HEK293 (cell line): Measurements from ENCODE around the gene PHRF1.

Source experiments
- CTCF ChIA-PET: fragments of 350-600 bp; formaldehyde crosslinking; extraction: SDS; loops from one replicate; lab custom pipeline; 2021; ENCODE audit warnings: antibody characterized with exemption; lab: Yijun Ruan, JAX
- POLR2A ChIA-PET: fragments of 300-600 bp; formaldehyde crosslinking; extraction: SDS; loops from one replicate; lab custom pipeline; 2020; ENCODE audit warnings: antibody characterized with exemption, inconsistent platforms; lab: Yijun Ruan, JAX
- H3K27ac ChIP-seq: fragments of 200-500 bp; sonication (Bioruptor generic); 2 replicates; pipeline ENCODE4 v1.5.1; 2014; ENCODE audit warnings: low read depth, low read length, control low read depth, inconsistent platforms; ENCODE audit errors: extremely low read depth
- H3K36me3 ChIP-seq, 2 experiments: fragments of 200-500 bp in 1 of 2; sonication (Bioruptor generic) in 1 of 2; 1 replicate in 1 of 2; 2 replicates in 1 of 2; pipeline ENCODE4 v1.5.1; 2014 to 2017; ENCODE audit warnings: inconsistent platforms in 2 of 2, low read length in 2 of 2; ENCODE audit not compliant: control insufficient read depth in 2 of 2, insufficient read depth in 1 of 2
- H3K4me1 ChIP-seq: fragments of 200-500 bp; sonication (Bioruptor generic); 2 replicates; pipeline ENCODE4 v1.5.1; 2014; ENCODE audit warnings: mild to moderate bottlenecking, low read length, inconsistent platforms; ENCODE audit not compliant: control insufficient read depth, insufficient read depth
- H3K4me3 ChIP-seq: 2 replicates; pipeline ENCODE4 v1.5.1; 2011; ENCODE audit warnings: low read depth, mild to moderate bottlenecking, control low read depth, low read length, moderate library complexity
- H3K9me3 ChIP-seq: fragments of 200-500 bp; sonication (Bioruptor generic); 2 replicates; pipeline ENCODE4 v1.5.1; 2014; ENCODE audit warnings: low read depth, low read length, inconsistent platforms; ENCODE audit not compliant: control insufficient read depth, insufficient read depth
- EGR2 ChIP-seq: fragments of 450-650 bp; formaldehyde crosslinking; IDR thresholded peaks from 2 replicates; pipeline ENCODE4 v1.5.1; 2016; ENCODE audit warnings: low read depth, missing biosample characterization, missing genetic modification characterization
- GLI4 ChIP-seq: fragments of 450-650 bp; formaldehyde crosslinking; IDR thresholded peaks from 2 replicates; pipeline ENCODE4 v1.5.1; 2016; ENCODE audit warnings: missing biosample characterization, missing genetic modification characterization
- GLIS2 ChIP-seq: fragments of 450-650 bp; formaldehyde crosslinking; IDR thresholded peaks from 2 replicates; pipeline ENCODE4 v1.5.1; 2016; ENCODE audit warnings: missing biosample characterization, missing genetic modification characterization
- OSR2 ChIP-seq: fragments of 450-650 bp; formaldehyde crosslinking; IDR thresholded peaks from 2 replicates; pipeline ENCODE4 v1.5.1; 2016; ENCODE audit warnings: missing biosample characterization, missing genetic modification characterization
- WT1 ChIP-seq: fragments of 450-650 bp; formaldehyde crosslinking; IDR thresholded peaks from 2 replicates; pipeline ENCODE4 v1.5.1; 2016; ENCODE audit warnings: missing biosample characterization, missing genetic modification characterization
- ZFP69B ChIP-seq: fragments of 450-650 bp; formaldehyde crosslinking; IDR thresholded peaks from 2 replicates; pipeline ENCODE4 v1.5.1; 2016; ENCODE audit warnings: missing biosample characterization, missing genetic modification characterization
- ZNF146 ChIP-seq: fragments of 450-650 bp; formaldehyde crosslinking; IDR thresholded peaks from 2 replicates; pipeline ENCODE4 v1.5.1; 2016; ENCODE audit warnings: missing biosample characterization, missing genetic modification characterization
- ZNF19 ChIP-seq: fragments of 450-650 bp; formaldehyde crosslinking; IDR thresholded peaks from 2 replicates; pipeline ENCODE4; 2016; ENCODE audit warnings: missing biosample characterization, missing genetic modification characterization, low read depth
- ZNF23 ChIP-seq: fragments of 450-650 bp; formaldehyde crosslinking; IDR thresholded peaks from 2 replicates; pipeline ENCODE4 v1.5.1; 2016; ENCODE audit warnings: missing biosample characterization, missing genetic modification characterization, borderline replicate concordance
- ZNF335 ChIP-seq: fragments of 450-650 bp; formaldehyde crosslinking; conservative IDR thresholded peaks from 2 replicates; pipeline ENCODE4 v1.5.1; 2016; ENCODE audit warnings: missing biosample characterization, missing genetic modification characterization
- ZNF416 ChIP-seq: fragments of 450-650 bp; formaldehyde crosslinking; IDR thresholded peaks from 2 replicates; pipeline ENCODE4 v1.5.1; 2016; ENCODE audit warnings: missing biosample characterization, missing genetic modification characterization
- ZNF558 ChIP-seq: fragments of 450-650 bp; formaldehyde crosslinking; IDR thresholded peaks from 2 replicates; pipeline ENCODE4 v1.5.1; 2016; ENCODE audit warnings: missing biosample characterization, missing genetic modification characterization
- ZNF610 ChIP-seq: fragments of 450-650 bp; formaldehyde crosslinking; IDR thresholded peaks from 2 replicates; pipeline ENCODE4 v1.5.1; 2016; ENCODE audit warnings: missing biosample characterization, missing genetic modification characterization, borderline replicate concordance
- ZNF701 ChIP-seq: fragments of 450-650 bp; formaldehyde crosslinking; IDR thresholded peaks from 2 replicates; pipeline ENCODE4 v1.5.1; 2016; ENCODE audit warnings: missing biosample characterization, missing genetic modification characterization
- TF ChIP-seq, protein P1 (sequence below): fragments of 450-650 bp; formaldehyde crosslinking; IDR thresholded peaks from 2 replicates; pipeline ENCODE4 v1.5.1; 2017; ENCODE audit warnings: missing biosample characterization, missing genetic modification characterization
- TF ChIP-seq, protein P2 (sequence below): fragments of 450-650 bp; IDR thresholded peaks from 2 replicates; pipeline ENCODE4 v1.5.1; 2018; ENCODE audit warnings: missing biosample characterization, mild to moderate bottlenecking, missing genetic modification characterization
- TF ChIP-seq, protein P3 (sequence below): fragments of 450-650 bp; formaldehyde crosslinking; IDR thresholded peaks from 2 replicates; pipeline ENCODE4 v1.5.1; 2016; ENCODE audit warnings: missing biosample characterization, missing genetic modification characterization

Gene PHRF1

DNA sequence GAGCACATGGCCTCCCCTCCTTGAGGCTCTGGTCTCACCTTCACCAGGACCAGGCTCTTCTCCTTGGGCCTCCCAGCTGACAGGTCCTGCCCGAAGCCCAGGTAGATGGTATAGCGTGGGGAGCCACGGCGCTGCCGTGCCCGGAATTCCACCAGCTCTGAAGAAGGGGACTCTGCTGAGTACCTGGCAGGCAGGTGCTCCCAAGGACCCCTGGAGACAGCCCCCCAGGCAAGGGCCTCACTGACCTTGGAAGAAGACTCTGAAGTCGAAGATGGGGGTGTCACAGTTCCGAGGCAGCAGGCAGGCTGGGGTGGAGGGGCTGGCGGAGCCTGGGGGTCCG, 36.7 kb downstream of the PHRF1 start (continued):
- TF ChIP-seq ZNF23 (no peak), EGR2 (tag by site-specific recombination) (no peak), OSR2 (no peak)
- TF ChIP-seq, protein P1, sequence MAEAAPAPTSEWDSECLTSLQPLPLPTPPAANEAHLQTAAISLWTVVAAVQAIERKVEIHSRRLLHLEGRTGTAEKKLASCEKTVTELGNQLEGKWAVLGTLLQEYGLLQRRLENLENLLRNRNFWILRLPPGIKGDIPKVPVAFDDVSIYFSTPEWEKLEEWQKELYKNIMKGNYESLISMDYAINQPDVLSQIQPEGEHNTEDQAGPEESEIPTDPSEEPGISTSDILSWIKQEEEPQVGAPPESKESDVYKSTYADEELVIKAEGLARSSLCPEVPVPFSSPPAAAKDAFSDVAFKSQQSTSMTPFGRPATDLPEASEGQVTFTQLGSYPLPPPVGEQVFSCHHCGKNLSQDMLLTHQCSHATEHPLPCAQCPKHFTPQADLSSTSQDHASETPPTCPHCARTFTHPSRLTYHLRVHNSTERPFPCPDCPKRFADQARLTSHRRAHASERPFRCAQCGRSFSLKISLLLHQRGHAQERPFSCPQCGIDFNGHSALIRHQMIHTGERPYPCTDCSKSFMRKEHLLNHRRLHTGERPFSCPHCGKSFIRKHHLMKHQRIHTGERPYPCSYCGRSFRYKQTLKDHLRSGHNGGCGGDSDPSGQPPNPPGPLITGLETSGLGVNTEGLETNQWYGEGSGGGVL (tag by site-specific recombination): no peak

DNA sequence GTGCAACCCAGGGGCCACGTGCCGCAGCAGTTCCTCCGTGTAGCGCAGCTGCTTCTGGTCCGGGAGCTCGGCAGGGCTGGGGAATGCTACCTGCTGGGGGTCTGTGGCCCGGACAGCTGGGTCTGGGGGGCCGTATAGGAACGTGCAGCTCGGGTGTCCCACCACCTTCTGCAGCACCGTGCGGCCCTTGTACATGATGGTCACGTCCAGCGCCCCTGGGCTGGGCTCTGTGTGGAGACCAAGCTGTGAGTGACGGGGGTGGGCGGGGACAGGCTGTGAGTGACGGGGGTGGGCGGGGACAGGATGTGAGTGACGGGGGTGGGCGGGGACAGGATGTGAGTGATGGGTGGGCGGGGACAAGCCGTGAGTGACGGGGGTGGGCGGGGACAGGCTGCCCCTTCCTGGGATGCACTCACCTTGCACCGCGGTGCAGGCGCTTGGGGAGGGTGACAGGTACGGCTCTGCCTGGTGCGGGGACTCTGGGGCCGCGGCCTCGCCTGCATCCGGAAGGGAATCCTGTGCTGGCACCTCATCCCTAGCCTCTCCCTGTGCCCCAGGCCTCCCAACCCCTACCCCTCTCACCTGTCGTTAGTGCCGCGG, 37.2 kb downstream of the PHRF1 start:
- Histone ChIP-seq H3K4me1 (no peaks in the 10 kb centered on the region), H3K9me3 (no peaks in the 10 kb centered on the region), H3K36me3 (peaks cover 0 to 68% of the 10 kb centered on the region in 2 experiments; a peak in 1 of 3 replicates), H3K27ac (no peak overlapping the region), H3K4me3 (no peak overlapping the region)
- TF ChIP-seq ZNF19 (tag by site-specific recombination): no peak
- no peak for TF ChIP-seq ZNF610 (tag by site-specific recombination)
- TF ChIP-seq GLI4 (tag by site-specific recombination): no peak
- TF ChIP-seq, protein P2, sequence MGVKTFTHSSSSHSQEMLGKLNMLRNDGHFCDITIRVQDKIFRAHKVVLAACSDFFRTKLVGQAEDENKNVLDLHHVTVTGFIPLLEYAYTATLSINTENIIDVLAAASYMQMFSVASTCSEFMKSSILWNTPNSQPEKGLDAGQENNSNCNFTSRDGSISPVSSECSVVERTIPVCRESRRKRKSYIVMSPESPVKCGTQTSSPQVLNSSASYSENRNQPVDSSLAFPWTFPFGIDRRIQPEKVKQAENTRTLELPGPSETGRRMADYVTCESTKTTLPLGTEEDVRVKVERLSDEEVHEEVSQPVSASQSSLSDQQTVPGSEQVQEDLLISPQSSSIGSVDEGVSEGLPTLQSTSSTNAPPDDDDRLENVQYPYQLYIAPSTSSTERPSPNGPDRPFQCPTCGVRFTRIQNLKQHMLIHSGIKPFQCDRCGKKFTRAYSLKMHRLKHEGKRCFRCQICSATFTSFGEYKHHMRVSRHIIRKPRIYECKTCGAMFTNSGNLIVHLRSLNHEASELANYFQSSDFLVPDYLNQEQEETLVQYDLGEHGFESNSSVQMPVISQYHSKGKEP: no peak
- TF ChIP-seq ZNF416 (tag by site-specific recombination): no peak
- TF ChIP-seq WT1 (tag by site-specific recombination): no peak
- no peak for TF ChIP-seq ZNF701 (tag by site-specific recombination)
- no peak for TF ChIP-seq ZFP69B (tag by site-specific recombination)
- TF ChIP-seq, protein P3, sequence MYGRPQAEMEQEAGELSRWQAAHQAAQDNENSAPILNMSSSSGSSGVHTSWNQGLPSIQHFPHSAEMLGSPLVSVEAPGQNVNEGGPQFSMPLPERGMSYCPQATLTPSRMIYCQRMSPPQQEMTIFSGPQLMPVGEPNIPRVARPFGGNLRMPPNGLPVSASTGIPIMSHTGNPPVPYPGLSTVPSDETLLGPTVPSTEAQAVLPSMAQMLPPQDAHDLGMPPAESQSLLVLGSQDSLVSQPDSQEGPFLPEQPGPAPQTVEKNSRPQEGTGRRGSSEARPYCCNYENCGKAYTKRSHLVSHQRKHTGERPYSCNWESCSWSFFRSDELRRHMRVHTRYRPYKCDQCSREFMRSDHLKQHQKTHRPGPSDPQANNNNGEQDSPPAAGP (tag by site-specific recombination): no peak
- ChIA-PET CTCF (interaction anchor here (0.6 to 2.2 kb wide), 2 partner anchors 22 to 59 kb away, joined by 4 to 9 read pairs; no protein-coding TSS in a partner anchor), POLR2A (interaction anchor here (0.6 to 2.2 kb wide), 5 partner anchors 9 to 164 kb away, joined by 4 to 10 read pairs (median 5); partner anchors contain the start of genes GATD1 and PHRF1)

DNA sequence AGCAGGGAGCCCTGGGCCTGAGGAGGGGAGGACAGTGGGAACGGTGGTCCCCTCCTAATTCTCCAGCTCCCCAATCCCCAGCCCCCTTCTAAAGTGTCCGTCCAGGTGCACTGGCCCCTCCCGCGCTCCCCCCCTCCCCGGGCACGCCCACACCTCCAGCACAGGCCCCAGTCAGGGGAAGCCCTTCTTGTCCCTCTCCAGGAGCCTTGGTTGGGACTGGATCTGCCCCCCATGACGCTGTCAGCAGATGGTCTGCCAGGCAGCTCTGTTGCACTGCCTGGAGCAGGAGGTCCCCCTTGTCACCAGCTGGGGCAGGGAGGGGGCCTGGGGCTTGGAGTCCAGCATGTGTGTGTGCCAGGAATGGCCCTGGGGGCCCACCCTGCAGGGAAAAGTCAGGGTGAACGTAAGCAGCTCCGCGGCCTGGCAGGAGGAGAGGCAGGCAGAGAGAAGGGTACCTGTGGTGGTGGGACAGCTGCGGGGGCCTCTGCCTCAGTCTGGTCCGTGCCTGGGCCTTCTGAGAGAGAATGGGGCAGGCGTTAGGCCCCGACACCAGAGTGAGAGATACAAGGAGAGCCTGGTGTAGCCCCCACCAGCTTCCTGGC, 37.9 kb downstream of the PHRF1 start:
- Histone ChIP-seq H3K9me3 (no peaks in the 10 kb centered on the region), H3K4me3 (no peak overlapping the region), H3K36me3 (peaks cover 0 to 64% of the 10 kb centered on the region in 2 experiments; a peak in 1 of 3 replicates), H3K4me1 (no peaks in the 10 kb centered on the region), H3K27ac (no peak overlapping the region)
- ChIA-PET POLR2A (interaction anchor here (1.1 to 2.2 kb wide), 4 partner anchors 9 to 163 kb away, joined by 4 to 10 read pairs (median 5); partner anchors contain the start of genes GATD1 and PHRF1), CTCF (no interaction called here)
- TF ChIP-seq ZNF335 (tag by site-specific recombination) (no peak), ZNF558 (tag by site-specific recombination) (no peak), ZNF146 (tag by site-specific recombination) (no peak), GLIS2 (tag by site-specific recombination) (0 out of 2 replicates have a peak, but pooled peaks have one; percentile 37)
